ENCODE measurements around the gene RNU7-1.

The RNU7-1 gene

DNA sequence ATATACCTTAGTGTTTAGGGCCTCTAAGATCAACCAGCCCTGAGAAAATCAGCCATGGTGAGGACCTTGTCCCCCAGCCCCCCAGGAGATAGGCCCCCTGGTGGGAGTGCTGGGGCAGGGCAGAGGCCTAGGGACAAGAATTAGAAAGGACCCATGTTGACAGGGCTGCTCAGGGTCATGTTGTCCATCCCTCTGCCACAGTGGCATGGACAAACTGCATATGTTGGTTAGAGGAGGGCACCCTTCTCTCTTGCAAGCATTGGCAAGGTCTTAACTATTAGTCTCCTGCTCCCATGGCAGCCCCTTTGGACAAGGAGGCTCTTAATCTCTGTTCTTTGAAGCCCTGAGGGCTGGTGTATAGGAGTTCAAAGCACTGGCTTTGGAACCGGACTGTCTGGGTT is 6.8 kb downstream of the RNU7-1 start:
- H3K9me3 ChIP-seq (ENCODE audit: control insufficient read depth, insufficient read depth, low read length) = no peaks in the 10 kb centered on the region
- peaks cover 7% of the 10 kb centered on the region for H3K4me1 ChIP-seq (ENCODE audit: control insufficient read depth, insufficient read depth, low read length)
- H3K4me3 ChIP-seq (ENCODE audit: low read length) = no peak overlapping the region
- no peaks in the 10 kb centered on the region for H3K36me3 ChIP-seq (ENCODE audit: control insufficient read depth, insufficient read depth, low read length)
- no peak overlapping the region for H3K27ac ChIP-seq (ENCODE audit: low read length)
- WGBS (ENCODE audit: insufficient coverage, insufficient read length) = no CpG with 5 or more reads among the region's 1 CpG
- no peaks in the 10 kb centered on the region for H3K27me3 ChIP-seq (ENCODE audit: control insufficient read depth, insufficient read depth, low read length)
- DNase-seq (ENCODE audit: low read depth, low spot score) = no peak

DNA sequence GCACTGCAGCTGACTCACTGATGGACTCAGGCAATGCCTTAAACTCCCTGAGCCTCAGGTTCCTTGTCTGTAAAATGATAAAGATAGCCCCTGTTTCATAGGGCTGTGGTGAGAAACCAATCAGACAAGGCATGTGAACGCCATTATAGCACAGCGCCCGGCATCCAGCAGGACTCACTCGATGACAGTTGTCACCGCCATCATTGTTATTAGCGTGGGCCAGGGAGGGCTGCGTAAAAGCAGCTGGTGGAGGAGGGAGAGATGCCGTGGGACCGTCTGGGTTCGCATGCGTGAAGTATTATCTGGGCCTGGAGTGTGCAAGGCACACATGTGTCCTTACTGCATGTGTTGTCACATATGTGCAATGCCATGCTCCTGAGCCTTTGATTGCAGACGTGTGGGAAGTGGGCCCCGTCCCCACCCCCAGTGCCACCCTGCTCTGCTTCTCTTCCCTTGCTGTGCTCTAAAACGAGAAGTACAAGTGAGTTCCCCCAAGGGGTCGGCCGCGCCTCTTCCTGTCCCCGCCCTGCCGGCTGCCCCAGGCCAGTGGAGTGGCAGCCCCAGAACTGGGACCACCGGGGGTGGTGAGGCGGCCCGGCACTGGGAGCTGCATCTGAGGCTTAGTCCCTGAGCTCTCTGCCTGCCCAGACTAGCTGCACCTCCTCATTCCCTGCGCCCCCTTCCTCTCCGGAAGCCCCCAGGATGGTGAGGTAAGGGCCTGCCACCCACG is 7.4 kb downstream of the RNU7-1 start, which contains the start of gene PTPN6:
Gene PTPN6, plus strand, starts transcription at position 546 of the 730 bp plus-strand sequence. Its CDS starts 157 bp downstream, at position 703.
- Histone ChIP-seq H3K4me1 (ENCODE audit: control insufficient read depth, insufficient read depth, low read length) (peaks cover 6% of the 10 kb centered on the region; the same call in 1 of the 2 replicates), H3K9me3 (ENCODE audit: control insufficient read depth, insufficient read depth, low read length) (no peaks in the 10 kb centered on the region)

DNA sequence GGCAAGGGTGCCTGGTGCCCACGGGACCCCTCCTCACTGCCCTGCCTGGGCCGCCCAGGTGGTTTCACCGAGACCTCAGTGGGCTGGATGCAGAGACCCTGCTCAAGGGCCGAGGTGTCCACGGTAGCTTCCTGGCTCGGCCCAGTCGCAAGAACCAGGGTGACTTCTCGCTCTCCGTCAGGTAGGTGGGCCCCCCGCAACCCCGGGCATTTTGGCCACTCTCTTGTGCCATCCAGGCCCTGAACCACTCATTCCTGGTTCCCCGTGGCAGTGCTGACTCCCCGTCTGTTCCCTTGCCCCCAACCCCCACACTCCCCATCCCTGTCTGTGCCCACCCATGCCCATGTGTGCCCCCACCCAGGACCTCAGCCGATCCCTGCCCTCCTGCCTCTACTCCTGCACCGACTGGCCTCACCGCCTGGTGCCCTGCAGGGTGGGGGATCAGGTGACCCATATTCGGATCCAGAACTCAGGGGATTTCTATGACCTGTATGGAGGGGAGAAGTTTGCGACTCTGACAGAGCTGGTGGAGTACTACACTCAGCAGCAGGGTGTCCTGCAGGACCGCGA is 8.0 kb downstream of the RNU7-1 start:
- DNase-seq (ENCODE audit: low read depth, low spot score) = no peak
- Histone ChIP-seq H3K36me3 (ENCODE audit: control insufficient read depth, insufficient read depth, low read length) (no peaks in the 10 kb centered on the region), H3K27ac (ENCODE audit: low read length) (no peak overlapping the region), H3K27me3 (ENCODE audit: control insufficient read depth, insufficient read depth, low read length) (no peaks in the 10 kb centered on the region), H3K4me3 (ENCODE audit: low read length) (no peak overlapping the region), H3K4me1 (ENCODE audit: control insufficient read depth, insufficient read depth, low read length) (peaks cover 6% of the 10 kb centered on the region; the same call in 1 of the 2 replicates), H3K9me3 (ENCODE audit: control insufficient read depth, insufficient read depth, low read length) (no peaks in the 10 kb centered on the region)
- WGBS (ENCODE audit: insufficient coverage, insufficient read length) = no CpG with 5 or more reads among the region's 20 CpGs

More for the DNA sequence above, 7.4 kb downstream of the RNU7-1 start, which contains the start of gene PTPN6:
- no peak for DNase-seq (ENCODE audit: low read depth, low spot score)
- Histone ChIP-seq H3K4me3 (ENCODE audit: low read length) (no peak within 1 kb of the TSS), H3K27ac (ENCODE audit: low read length) (no peak within 1 kb of the TSS), H3K27me3 (ENCODE audit: control insufficient read depth, insufficient read depth, low read length) (no peaks in the 10 kb centered on the region), H3K36me3 (ENCODE audit: control insufficient read depth, insufficient read depth, low read length) (no peaks in the 10 kb centered on the region)
- no CpG with 5 or more reads among the region's 25 CpGs for WGBS (ENCODE audit: insufficient coverage, insufficient read length)

GRCh38 chr12:6952121-6952862 is 8.7 kb downstream of the RNU7-1 start:
- Histone ChIP-seq H3K9me3 (ENCODE audit: control insufficient read depth, insufficient read depth, low read length) (no peaks in the 10 kb centered on the region), H3K27me3 (ENCODE audit: control insufficient read depth, insufficient read depth, low read length) (no peaks in the 10 kb centered on the region), H3K4me3 (ENCODE audit: low read length) (no peak overlapping the region), H3K36me3 (ENCODE audit: control insufficient read depth, insufficient read depth, low read length) (no peaks in the 10 kb centered on the region), H3K27ac (ENCODE audit: low read length) (no peak overlapping the region), H3K4me1 (ENCODE audit: control insufficient read depth, insufficient read depth, low read length) (0 out of 2 replicates have a peak, but pooled peaks cover 4% of the 10 kb centered on the region)
- WGBS (ENCODE audit: insufficient coverage, insufficient read length) = no CpG with 5 or more reads among the region's 22 CpGs
- DNase-seq (ENCODE audit: low read depth, low spot score) = no peak

DNA sequence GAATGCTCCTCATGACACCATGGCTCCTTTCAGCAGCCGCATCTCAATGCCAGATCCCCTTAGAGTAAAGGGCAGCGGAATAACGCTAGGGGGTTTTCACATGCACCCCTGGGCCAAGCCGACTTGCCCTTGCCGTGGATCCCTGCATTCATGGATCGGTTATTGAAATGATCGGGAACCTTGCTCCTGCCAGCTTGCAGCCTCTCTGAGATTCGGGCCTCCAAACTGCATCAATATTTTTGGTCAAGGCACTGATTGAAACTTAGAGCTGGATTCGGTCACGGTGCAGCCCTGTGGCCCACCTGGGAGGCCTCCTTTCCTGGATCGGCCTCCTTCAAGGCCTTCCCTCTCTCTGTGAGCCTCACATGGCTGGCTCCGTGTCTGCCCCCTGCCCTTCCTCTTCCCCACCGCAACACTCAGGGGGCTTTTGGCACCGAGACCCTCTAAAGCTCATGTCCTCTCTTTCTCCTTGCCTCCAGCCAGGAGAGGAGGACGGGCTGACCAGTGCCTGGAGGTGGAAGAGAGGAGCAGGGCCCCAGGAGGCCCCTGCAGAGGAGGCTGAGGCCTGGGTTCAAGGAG is 9.3 kb downstream of the RNU7-1 start:
- no CpG with 5 or more reads among the region's 15 CpGs for WGBS (ENCODE audit: insufficient coverage, insufficient read length)
- Histone ChIP-seq H3K27me3 (ENCODE audit: control insufficient read depth, insufficient read depth, low read length) (no peaks in the 10 kb centered on the region), H3K4me3 (ENCODE audit: low read length) (no peak overlapping the region), H3K36me3 (ENCODE audit: control insufficient read depth, insufficient read depth, low read length) (no peaks in the 10 kb centered on the region), H3K9me3 (ENCODE audit: control insufficient read depth, insufficient read depth, low read length) (no peaks in the 10 kb centered on the region), H3K27ac (ENCODE audit: low read length) (no peak overlapping the region), H3K4me1 (ENCODE audit: control insufficient read depth, insufficient read depth, low read length) (0 out of 2 replicates have a peak, but pooled peaks cover 4% of the 10 kb centered on the region)
- no peak for DNase-seq (ENCODE audit: low read depth, low spot score)

DNA sequence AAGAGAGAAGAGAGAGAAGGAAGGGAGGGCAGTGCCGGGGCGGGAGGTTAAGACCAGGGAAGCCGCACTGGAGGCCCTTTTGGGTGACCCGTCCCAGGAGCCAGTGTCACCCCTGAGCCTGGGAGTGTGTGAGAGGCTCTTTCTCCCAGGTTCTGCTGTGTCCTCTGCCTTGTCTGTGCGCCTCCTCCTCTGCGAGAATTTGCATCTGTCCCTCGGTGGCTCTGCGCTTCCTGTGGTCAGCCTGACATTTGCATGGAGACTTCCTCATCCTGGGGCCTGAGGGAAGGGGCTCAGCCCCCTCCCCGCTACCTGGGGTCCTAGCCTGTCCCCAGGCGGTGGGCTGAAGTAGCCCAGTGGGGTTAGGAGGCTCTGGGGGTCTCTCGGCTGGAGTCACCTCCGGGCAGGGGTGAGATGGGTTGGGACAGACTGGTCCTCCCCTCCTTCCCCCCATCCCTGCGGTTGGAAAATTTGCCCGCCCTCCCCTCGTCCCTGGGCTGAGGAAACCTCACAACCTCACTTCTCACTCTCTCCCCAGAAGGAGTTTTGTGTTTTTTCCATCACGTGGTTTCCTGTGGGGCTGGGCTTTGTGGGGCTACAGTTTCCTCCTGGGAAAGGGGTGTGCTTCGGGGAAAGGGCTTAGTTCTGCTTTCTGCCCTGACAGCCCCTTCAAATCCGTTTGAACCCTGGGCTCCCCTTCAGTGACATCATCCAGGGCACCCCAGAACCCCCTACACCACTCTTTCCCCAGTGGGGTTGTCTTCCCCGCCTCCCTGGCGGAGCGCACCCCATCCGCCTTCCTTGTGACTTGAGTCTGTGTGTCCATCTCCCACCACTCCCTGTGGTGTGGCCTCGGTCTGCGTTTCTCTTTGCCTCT is 10.1 kb downstream of the RNU7-1 start:
- H3K4me3 ChIP-seq (ENCODE audit: low read length) = no peak overlapping the region
- no CpG with 5 or more reads among the region's 24 CpGs for WGBS (ENCODE audit: insufficient coverage, insufficient read length)
- no peaks in the 10 kb centered on the region for H3K27me3 ChIP-seq (ENCODE audit: control insufficient read depth, insufficient read depth, low read length)
- H3K27ac ChIP-seq (ENCODE audit: low read length) = no peak overlapping the region
- 0 out of 2 replicates have a peak, but pooled peaks cover 4% of the 10 kb centered on the region for H3K4me1 ChIP-seq (ENCODE audit: control insufficient read depth, insufficient read depth, low read length)
- H3K36me3 ChIP-seq (ENCODE audit: control insufficient read depth, insufficient read depth, low read length) = no peaks in the 10 kb centered on the region
- H3K9me3 ChIP-seq (ENCODE audit: control insufficient read depth, insufficient read depth, low read length) = no peaks in the 10 kb centered on the region
- DNase-seq (ENCODE audit: low read depth, low spot score) = no peak

DNA sequence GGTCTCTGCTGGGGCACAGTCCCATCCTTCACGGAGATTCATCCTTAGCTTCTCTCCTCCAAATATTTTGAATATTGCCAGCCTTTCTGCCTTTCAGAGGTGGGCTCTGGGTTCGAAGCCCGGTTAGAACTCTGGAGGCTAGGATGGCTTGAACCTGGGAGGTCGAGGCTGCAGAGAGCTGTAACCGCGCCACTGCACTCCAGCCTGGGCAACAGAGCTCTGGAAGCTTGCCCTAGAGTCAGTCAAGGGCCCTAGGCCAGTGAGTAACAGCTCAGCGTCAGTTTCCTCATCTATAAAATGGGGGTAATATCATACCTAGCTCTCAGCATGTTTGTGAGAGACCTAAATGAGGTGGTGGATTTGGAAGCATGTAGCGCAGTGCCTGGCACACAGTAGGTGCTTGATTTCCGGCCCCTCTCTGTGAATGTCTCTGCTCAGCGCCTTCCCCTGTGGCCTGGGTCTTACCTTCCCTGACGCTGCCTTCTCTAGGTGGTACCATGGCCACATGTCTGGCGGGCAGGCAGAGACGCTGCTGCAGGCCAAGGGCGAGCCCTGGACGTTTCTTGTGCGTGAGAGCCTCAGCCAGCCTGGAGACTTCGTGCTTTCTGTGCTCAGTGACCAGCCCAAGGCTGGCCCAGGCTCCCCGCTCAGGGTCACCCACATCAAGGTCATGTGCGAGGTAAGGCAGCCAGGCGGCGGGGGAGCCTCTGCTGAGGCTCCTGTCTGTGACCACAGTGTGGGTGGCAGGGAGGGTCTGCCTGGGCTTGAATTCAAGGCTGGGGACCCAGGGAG is 10.9 kb downstream of the RNU7-1 start:
- Histone ChIP-seq H3K27ac (ENCODE audit: low read length) (no peak overlapping the region), H3K27me3 (ENCODE audit: control insufficient read depth, insufficient read depth, low read length) (no peaks in the 10 kb centered on the region), H3K4me3 (ENCODE audit: low read length) (no peak overlapping the region), H3K36me3 (ENCODE audit: control insufficient read depth, insufficient read depth, low read length) (no peaks in the 10 kb centered on the region), H3K9me3 (ENCODE audit: control insufficient read depth, insufficient read depth, low read length) (no peaks in the 10 kb centered on the region), H3K4me1 (ENCODE audit: control insufficient read depth, insufficient read depth, low read length) (0 out of 2 replicates have a peak, but pooled peaks cover 4% of the 10 kb centered on the region)
- DNase-seq (ENCODE audit: low read depth, low spot score) = no peak
- WGBS (ENCODE audit: insufficient coverage, insufficient read length) = no CpG with 5 or more reads among the region's 21 CpGs

DNA sequence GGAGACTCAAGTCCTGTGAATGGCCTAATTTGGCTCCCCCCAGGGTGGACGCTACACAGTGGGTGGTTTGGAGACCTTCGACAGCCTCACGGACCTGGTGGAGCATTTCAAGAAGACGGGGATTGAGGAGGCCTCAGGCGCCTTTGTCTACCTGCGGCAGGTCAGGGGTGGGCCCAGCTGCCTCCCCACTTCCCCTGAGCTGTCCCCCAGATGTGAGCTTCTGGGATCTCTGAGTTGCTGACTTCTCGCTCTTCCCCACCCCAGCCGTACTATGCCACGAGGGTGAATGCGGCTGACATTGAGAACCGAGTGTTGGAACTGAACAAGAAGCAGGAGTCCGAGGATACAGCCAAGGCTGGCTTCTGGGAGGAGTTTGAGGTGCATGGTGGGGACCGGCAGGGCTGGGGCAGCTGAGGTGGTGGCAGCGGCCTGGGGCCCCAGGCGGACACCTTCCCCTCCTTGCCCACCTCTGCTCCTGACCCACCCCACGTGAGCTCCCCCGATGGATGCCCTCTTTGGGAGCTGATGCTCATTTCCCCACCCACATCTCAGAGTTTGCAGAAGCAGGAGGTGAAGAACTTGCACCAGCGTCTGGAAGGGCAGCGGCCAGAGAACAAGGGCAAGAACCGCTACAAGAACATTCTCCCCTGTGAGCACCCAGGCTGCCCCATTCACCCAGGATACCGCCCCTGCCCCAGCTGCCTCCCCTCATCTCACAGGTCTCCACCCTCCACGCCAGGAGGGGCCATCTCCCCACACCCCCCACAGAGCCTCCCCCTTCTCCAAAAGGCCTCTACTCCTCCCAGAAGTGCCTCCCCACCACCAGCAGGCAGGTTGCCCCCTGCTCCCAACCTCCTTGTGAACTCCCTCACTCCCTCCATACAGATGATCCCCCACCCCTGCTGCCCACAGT is 11.7 kb downstream of the RNU7-1 start:
- H3K27ac ChIP-seq (ENCODE audit: low read length) = no peak overlapping the region
- no peak for DNase-seq (ENCODE audit: low read depth, low spot score)
- H3K27me3 ChIP-seq (ENCODE audit: control insufficient read depth, insufficient read depth, low read length) = no peaks in the 10 kb centered on the region
- WGBS (ENCODE audit: insufficient coverage, insufficient read length) = no CpG with 5 or more reads among the region's 22 CpGs
- H3K4me3 ChIP-seq (ENCODE audit: low read length) = no peak overlapping the region
- 0 out of 2 replicates have a peak, but pooled peaks cover 4% of the 10 kb centered on the region for H3K4me1 ChIP-seq (ENCODE audit: control insufficient read depth, insufficient read depth, low read length)
- no peaks in the 10 kb centered on the region for H3K9me3 ChIP-seq (ENCODE audit: control insufficient read depth, insufficient read depth, low read length)
- no peaks in the 10 kb centered on the region for H3K36me3 ChIP-seq (ENCODE audit: control insufficient read depth, insufficient read depth, low read length)
